Endothelial cell of umbilical vein (primary cell): Measurements from ENCODE around the gene BMPR2. TPM values are rescaled to one million over a fixed set of nuclear protein-coding genes. Genes with fewer than 3 reads are reported as not detected.

Source experiments
- BruUV-seq: library from RNA; stranded (reverse); fragments of 400-500 nt; replicated peaks from 2 replicates; lab custom pipeline; 2021; lab: Mats Ljungman, UMichigan
- CTCF ChIA-PET: fragments of 300-600, 350-600 bp; sonication (Branson Sonifier 250); formaldehyde crosslinking; loops from one replicate; lab custom pipeline; 2021; ENCODE audit warnings: antibody characterized with exemption, inconsistent platforms; lab: Charles Lee
- POLR2A ChIA-PET: fragments of 300-600, 350-600 bp; sonication (Branson Sonifier 250); formaldehyde crosslinking; loops from one replicate; lab custom pipeline; 2021; ENCODE audit warnings: antibody characterized with exemption, inconsistent platforms; lab: Charles Lee
- DNase-seq: peaks from one replicate; pipeline ENCODE4 v3.0.0-alpha.2; 2011; ENCODE audit warnings: low read depth, low spot score
- FAIRE-seq: peaks from 2 replicates; lab custom pipeline; 2011; peaks lifted over from hg19 to GRCh38; lab: Jason Lieb, UNC
- H2AFZ ChIP-seq: 2 replicates; pipeline ENCODE4 v1.6.0; 2012; ENCODE audit warnings: low read depth, low read length, control low read depth, inconsistent platforms
- H3K27ac ChIP-seq: 2 replicates; pipeline ENCODE4 v1.5.1; 2011; ENCODE audit warnings: low read depth, mild to moderate bottlenecking, control low read depth, low read length, moderate library complexity; ENCODE audit not compliant: insufficient read depth
- H3K27me3 ChIP-seq, 2 experiments: 2 replicates each; pipeline versions ENCODE4 v1.6.0 to v1.6.1; 2011; ENCODE audit warnings: low read length in 2 of 2, mixed read lengths in 1 of 2; ENCODE audit not compliant: control insufficient read depth in 2 of 2, insufficient read depth in 2 of 2
- H3K36me3 ChIP-seq, 2 experiments: 2 replicates in 1 of 2; 3 replicates in 1 of 2; pipeline ENCODE4 v1.5.1; 2011; ENCODE audit warnings: low read length in 2 of 2, mild to moderate bottlenecking in 1 of 2, moderate library complexity in 1 of 2; ENCODE audit not compliant: control insufficient read depth in 2 of 2, insufficient read depth in 2 of 2; ENCODE audit errors: extremely low read depth in 1 of 2
- H3K4me1 ChIP-seq: 3 replicates; pipeline ENCODE4 v1.5.1; 2011; ENCODE audit warnings: mild to moderate bottlenecking, low read length; ENCODE audit not compliant: control insufficient read depth, insufficient read depth; ENCODE audit errors: extremely low read depth
- H3K4me2 ChIP-seq: 2 replicates; pipeline ENCODE4 v1.6.1; 2011; ENCODE audit warnings: low read length, control low read depth, mixed read lengths; ENCODE audit not compliant: insufficient read depth
- H3K4me3 ChIP-seq, 3 experiments: fragments of 200-600 bp in 1 of 3; sonication (generic), shearing (Covaris generic) in 1 of 3; replicated peaks in 1 of 3; 2 replicates each; pipeline ENCODE4 v1.5.1; 2011 to 2016; ENCODE audit warnings: control low read depth in 3 of 3, low read length in 3 of 3, mild to moderate bottlenecking in 2 of 3, inconsistent platforms in 1 of 3, low read depth in 1 of 3, moderate library complexity in 1 of 3; ENCODE audit not compliant: insufficient read depth in 1 of 3
- H3K79me2 ChIP-seq: 2 replicates; pipeline ENCODE4 v1.6.0; 2012; ENCODE audit warnings: low read length, inconsistent platforms; ENCODE audit not compliant: control insufficient read depth, insufficient read depth
- H3K9ac ChIP-seq: replicated peaks from 2 replicates; pipeline ENCODE3; 2011; ENCODE audit warnings: low read length, control low read depth; ENCODE audit not compliant: insufficient read depth; ENCODE audit errors: extremely low read depth
- H3K9me1 ChIP-seq: replicated peaks from 3 replicates; pipeline ENCODE4 v1.6.0; 2011; ENCODE audit warnings: mild to moderate bottlenecking, low read length; ENCODE audit not compliant: control insufficient read depth, insufficient read depth; ENCODE audit errors: extremely low read depth
- H3K9me3 ChIP-seq: replicated peaks from 2 replicates; pipeline ENCODE4 v1.5.1; 2012; ENCODE audit warnings: low read length, inconsistent platforms; ENCODE audit not compliant: control insufficient read depth, insufficient read depth
- H4K20me1 ChIP-seq: replicated peaks from 2 replicates; pipeline ENCODE3; 2011; ENCODE audit warnings: mild to moderate bottlenecking, low read length; ENCODE audit not compliant: control insufficient read depth, insufficient read depth; ENCODE audit errors: extremely low read depth
- EZH2 ChIP-seq: IDR thresholded peaks from 2 replicates; pipeline ENCODE4 v1.6.1; 2012; ENCODE audit warnings: borderline replicate concordance, low read depth, mild to moderate bottlenecking, moderate library complexity, low read length, inconsistent platforms; ENCODE audit not compliant: severe bottlenecking
- FOS ChIP-seq: IDR thresholded peaks from 2 replicates; pipeline ENCODE4 v1.6.1; 2011; ENCODE audit warnings: mild to moderate bottlenecking, low read length, moderate library complexity, borderline replicate concordance; ENCODE audit not compliant: insufficient read depth
- GATA2 ChIP-seq: IDR thresholded peaks from 2 replicates; pipeline ENCODE4 v1.7.0; 2011; ENCODE audit warnings: low read depth, mild to moderate bottlenecking, moderate library complexity, mixed read lengths, low read length; ENCODE audit not compliant: insufficient read length, insufficient read depth
- JUN ChIP-seq: IDR thresholded peaks from 2 replicates; pipeline ENCODE4 v1.6.1; 2011; ENCODE audit warnings: borderline replicate concordance, low read depth; ENCODE audit not compliant: insufficient read length, insufficient read depth
- MAX ChIP-seq: IDR thresholded peaks from 2 replicates; pipeline ENCODE4 v1.6.1; 2011; ENCODE audit not compliant: insufficient read depth, insufficient read length
- MYC ChIP-seq: IDR thresholded peaks from one replicate; pipeline ENCODE4 v1.6.1; 2011; ENCODE audit warnings: mild to moderate bottlenecking, low read depth, low read length
- POLR2A ChIP-seq: IDR thresholded peaks from 2 replicates; pipeline ENCODE4 v1.6.1; 2012; ENCODE audit warnings: low read depth, mild to moderate bottlenecking, control low read depth, low read length
- POLR2AphosphoS5 ChIP-seq: IDR thresholded peaks from 2 replicates; pipeline ENCODE4 v1.6.1; 2012; ENCODE audit warnings: low read depth, mild to moderate bottlenecking, control low read depth, low read length, moderate library complexity; ENCODE audit not compliant: insufficient read depth
- dilution Hi-C: fragments of 300-500 bp; cut with MboI; formaldehyde crosslinking; loops from one replicate; pipeline ENCODE4 v1.15.0; 2019; ENCODE audit warnings: low sequenced_read_pairs; ENCODE audit not compliant: extremely low pct_ligation_motif_present
- intact Hi-C: fragments of 100-400 bp; cut with micrococcal nuclease; formaldehyde crosslinking; loops from one replicate; pipeline ENCODE4 v1.10.0; 2022
- polyA plus RNA-seq, 4 experiments: library from polyadenylated mRNA; depleted of rRNA in 3 of 4; stranded (reverse) in 3 of 4; unstranded in 1 of 4; fragments of >200 nt; gene quantifications; 2 replicates each; pipeline versions ENCODE4 v1.2.1 to v1.2.3, GENCODE V29; 2011 to 2012; ENCODE audit warnings: missing spikeins in 1 of 4
- total RNA-seq: library from RNA; stranded (reverse); gene quantifications from 2 replicates; pipeline ENCODE4 v1.2.3, GENCODE V29; 2021
- TF ChIP-seq, protein P1 (sequence below), 2 donors: IDR thresholded peaks; 1 replicate in 1 of 2; 2 replicates in 1 of 2; pipeline ENCODE4 v1.5.1; 2011; ENCODE audit warnings: low read length in 2 of 2, mild to moderate bottlenecking in 2 of 2, moderate library complexity in 2 of 2, control low read depth in 1 of 2, inconsistent platforms in 1 of 2, low read depth in 1 of 2; ENCODE audit not compliant: insufficient read depth in 1 of 2; ENCODE audit errors: extremely low read depth in 1 of 2

Gene BMPR2
- total and polyA plus RNA-seq, 2 donors (not counting 3 experiments of a cell fraction or from before 2014, with no cell fraction given) = 35.8 to 113 TPM

- H3K4me3 ChIP-seq = no peak overlapping the region
- no peaks in the 10 kb centered on the region for H3K79me2 ChIP-seq
- no peak overlapping the region for H2AFZ ChIP-seq
- FAIRE-seq (no peak), DNase-seq (no peak)
- no peaks in the 10 kb centered on the region for H4K20me1 ChIP-seq
- intact Hi-C loops (no loop called here), dilution Hi-C loops (no loop called here)
- no peak overlapping the region for H3K27ac ChIP-seq
- ChIA-PET CTCF (interaction anchor here (1.3 to 2.5 kb wide), 2 partner anchors 8 to 21 kb away, joined by 6 to 10 read pairs; no protein-coding TSS in a partner anchor), POLR2A (no interaction called here)
- H3K9ac ChIP-seq = no peak overlapping the region
- H3K36me3 ChIP-seq = no peaks in the 10 kb centered on the region
- TF ChIP-seq EZH2 = no peak
- TF ChIP-seq FOS = no peak
- no peak for TF ChIP-seq GATA2
- no peak for TF ChIP-seq JUN
- no peak for TF ChIP-seq POLR2A
- no peak for TF ChIP-seq POLR2AphosphoS5
- no peak for TF ChIP-seq MAX
- TF ChIP-seq, protein P1, sequence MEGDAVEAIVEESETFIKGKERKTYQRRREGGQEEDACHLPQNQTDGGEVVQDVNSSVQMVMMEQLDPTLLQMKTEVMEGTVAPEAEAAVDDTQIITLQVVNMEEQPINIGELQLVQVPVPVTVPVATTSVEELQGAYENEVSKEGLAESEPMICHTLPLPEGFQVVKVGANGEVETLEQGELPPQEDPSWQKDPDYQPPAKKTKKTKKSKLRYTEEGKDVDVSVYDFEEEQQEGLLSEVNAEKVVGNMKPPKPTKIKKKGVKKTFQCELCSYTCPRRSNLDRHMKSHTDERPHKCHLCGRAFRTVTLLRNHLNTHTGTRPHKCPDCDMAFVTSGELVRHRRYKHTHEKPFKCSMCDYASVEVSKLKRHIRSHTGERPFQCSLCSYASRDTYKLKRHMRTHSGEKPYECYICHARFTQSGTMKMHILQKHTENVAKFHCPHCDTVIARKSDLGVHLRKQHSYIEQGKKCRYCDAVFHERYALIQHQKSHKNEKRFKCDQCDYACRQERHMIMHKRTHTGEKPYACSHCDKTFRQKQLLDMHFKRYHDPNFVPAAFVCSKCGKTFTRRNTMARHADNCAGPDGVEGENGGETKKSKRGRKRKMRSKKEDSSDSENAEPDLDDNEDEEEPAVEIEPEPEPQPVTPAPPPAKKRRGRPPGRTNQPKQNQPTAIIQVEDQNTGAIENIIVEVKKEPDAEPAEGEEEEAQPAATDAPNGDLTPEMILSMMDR (IDR thresholded peaks at IDR 0.05; ENCODE audit: extremely low read depth in 1 of 2, insufficient read depth in 1 of 2, low read depth in 1 of 2, low read length in 2 of 2) = no peak
- TF ChIP-seq MYC = no peak
- no peaks in the 10 kb centered on the region for H3K9me1 ChIP-seq
- no peaks in the 10 kb centered on the region for H3K9me3 ChIP-seq
- no TSS peak for BruUV-seq
- no peak overlapping the region for H3K4me2 ChIP-seq
- H3K4me1 ChIP-seq = no peaks in the 10 kb centered on the region
- H3K27me3 ChIP-seq = no peaks in the 10 kb centered on the region
These were observed 233.4 kb downstream of the BMPR2 start for GRCh38 chr2:202609381-202610145.
